Measurements from ENCODE around the gene TM9SF2.

TM9SF2 gene

GRCh38 chr13:99496184-99497142 is 4.8 kb upstream of the TM9SF2 start:
- Histone ChIP-seq H3K4me2 (peak overlapping the region; percentile 88), H3K27me3 (ENCODE audit: insufficient read depth, low read depth) (no peaks in the 10 kb centered on the region), H4K20me1 (ENCODE audit: insufficient read depth) (no peaks in the 10 kb centered on the region), H3K27ac (peak overlapping the region; percentile 77), H3K4me3 (IDR thresholded peaks at IDR 0.05; ENCODE audit: insufficient read depth, low read depth, low read length) (no peak overlapping the region), H3K9ac (peak overlapping the region; percentile 55), H3K36me3 (ENCODE audit: insufficient read depth) (no peaks in the 10 kb centered on the region), H3K79me2 (ENCODE audit: insufficient read depth, low read depth) (peaks cover under 1% of the 10 kb centered on the region; the same call in 1 of the 2 replicates), H2AFZ (ENCODE audit: low read depth) (peak overlapping the region; percentile 85), H3K4me1 (ENCODE audit: low read depth, poor library complexity, severe bottlenecking) (peaks cover 42% of the 10 kb centered on the region)
- no peak for TF ChIP-seq CTCF (conservative IDR thresholded peaks at IDR 0.05; ENCODE audit: low read depth, low read length)

- no peak for TF ChIP-seq CTCF (conservative IDR thresholded peaks at IDR 0.05; ENCODE audit: low read depth, low read length)
- Histone ChIP-seq H3K36me3 (ENCODE audit: insufficient read depth) (no peaks in the 10 kb centered on the region), H4K20me1 (ENCODE audit: insufficient read depth) (no peaks in the 10 kb centered on the region), H3K4me2 (peak overlapping the region; percentile 76), H2AFZ (ENCODE audit: low read depth) (peak overlapping the region; percentile 81), H3K27ac (peak overlapping the region; percentile 72), H3K79me2 (ENCODE audit: insufficient read depth, low read depth) (peaks cover 20% of the 10 kb centered on the region), H3K4me1 (ENCODE audit: low read depth, poor library complexity, severe bottlenecking) (peaks cover 50% of the 10 kb centered on the region), H3K4me3 (IDR thresholded peaks at IDR 0.05; ENCODE audit: insufficient read depth, low read depth, low read length) (no peak overlapping the region), H3K9ac (peak overlapping the region; percentile 61; the same call in 1 of the 2 replicates), H3K27me3 (ENCODE audit: insufficient read depth, low read depth) (no peaks in the 10 kb centered on the region)
These were observed 2.8 kb upstream of the TM9SF2 start for GRCh38 chr13:99498171-99499161.

GRCh38 chr13:99500839-99501183 is 461 bp upstream of the TM9SF2 start:
- Histone ChIP-seq H3K9ac (peak overlapping the region; percentile 77; the same call in 1 of the 2 replicates), H3K79me2 (ENCODE audit: insufficient read depth, low read depth) (peaks cover 37% of the 10 kb centered on the region), H3K27ac (0 out of 2 replicates have a peak overlapping the region, but pooled peaks have one; percentile 20), H2AFZ (ENCODE audit: low read depth) (peak overlapping the region; percentile 79), H4K20me1 (ENCODE audit: insufficient read depth) (no peaks in the 10 kb centered on the region), H3K4me3 (IDR thresholded peaks at IDR 0.05; ENCODE audit: insufficient read depth, low read depth, low read length) (no peak overlapping the region), H3K4me1 (ENCODE audit: low read depth, poor library complexity, severe bottlenecking) (peaks cover 50% of the 10 kb centered on the region), H3K4me2 (peak overlapping the region; percentile 78), H3K36me3 (ENCODE audit: insufficient read depth) (no peaks in the 10 kb centered on the region), H3K27me3 (ENCODE audit: insufficient read depth, low read depth) (no peaks in the 10 kb centered on the region)
- no peak for TF ChIP-seq CTCF (conservative IDR thresholded peaks at IDR 0.05; ENCODE audit: low read depth, low read length)

- Histone ChIP-seq H3K4me3 (IDR thresholded peaks at IDR 0.05; ENCODE audit: insufficient read depth, low read depth, low read length) (no peak overlapping the region), H3K27ac (peak overlapping the region; percentile 61), H3K79me2 (ENCODE audit: insufficient read depth, low read depth) (peaks cover 48% of the 10 kb centered on the region), H4K20me1 (ENCODE audit: insufficient read depth) (no peaks in the 10 kb centered on the region), H3K4me2 (peak overlapping the region; percentile 86), H3K27me3 (ENCODE audit: insufficient read depth, low read depth) (no peaks in the 10 kb centered on the region), H3K9ac (peak overlapping the region; percentile 77), H2AFZ (ENCODE audit: low read depth) (peak overlapping the region; percentile 79), H3K36me3 (ENCODE audit: insufficient read depth) (no peaks in the 10 kb centered on the region), H3K4me1 (ENCODE audit: low read depth, poor library complexity, severe bottlenecking) (peaks cover 48% of the 10 kb centered on the region)
- no peak for TF ChIP-seq CTCF (conservative IDR thresholded peaks at IDR 0.05; ENCODE audit: low read depth, low read length)
These were observed 603 bp downstream of the TM9SF2 start for GRCh38 chr13:99501848-99502301.

Measured in KMS-11 (cell line).